Measurements from ENCODE around the gene WDFY4. TPM values are rescaled to one million over a fixed set of nuclear protein-coding genes. Genes with fewer than 3 reads are reported as not detected.

The WDFY4 gene
- total and polyA plus RNA-seq, 2 donors (not counting 3 experiments of a cell fraction or from before 2014, with no cell fraction given): 10.1 to 10.2 TPM

GRCh38 chr10:48749254-48749787, 64.6 kb downstream of the WDFY4 start:
- CTCF ChIA-PET: interaction anchor here (0.5 kb wide), 1 partner anchor 93 kb away, joined by 3 read pairs; no protein-coding TSS in a partner anchor
- dilution Hi-C loops (cut with MboI; ENCODE audit: extremely low pct_ligation_motif_present, low sequenced_read_pairs): no loop called here

More at GRCh38 chr10:48749254-48749787, 64.6 kb downstream of the WDFY4 start:
- no peaks in the 10 kb centered on the region for H3K79me2 ChIP-seq (ENCODE audit: control insufficient read depth, insufficient read depth, low read length)
- no peak overlapping the region for H2AFZ ChIP-seq (ENCODE audit: low read depth, low read length)
- no peak overlapping the region for H3K27ac ChIP-seq (ENCODE audit: insufficient read depth, low read depth, low read length)
- H3K4me1 ChIP-seq (ENCODE audit: control insufficient read depth, extremely low read depth, insufficient read depth, low read length): no peaks in the 10 kb centered on the region
- BruUV-seq (replicated peaks): no TSS peak
- FAIRE-seq (no peak), DNase-seq (ENCODE audit: low read depth, low spot score) (no peak)
- H3K9me3 ChIP-seq (replicated peaks; ENCODE audit: control insufficient read depth, insufficient read depth, low read length): no peaks in the 10 kb centered on the region
- no peak overlapping the region for H3K9ac ChIP-seq (replicated peaks; ENCODE audit: extremely low read depth, insufficient read depth, low read length)
- H3K4me2 ChIP-seq (ENCODE audit: insufficient read depth, low read length): no peak overlapping the region
- H3K9me1 ChIP-seq (replicated peaks; ENCODE audit: control insufficient read depth, extremely low read depth, insufficient read depth, low read length): no peaks in the 10 kb centered on the region
- H4K20me1 ChIP-seq (replicated peaks; ENCODE audit: control insufficient read depth, extremely low read depth, insufficient read depth, low read length): no peaks in the 10 kb centered on the region
- intact Hi-C loops (cut with micrococcal nuclease): no loop called here
- TF ChIP-seq FOS (IDR thresholded peaks at IDR 0.05; ENCODE audit: borderline replicate concordance, insufficient read depth, low read length): no peak
- TF ChIP-seq EZH2 (IDR thresholded peaks at IDR 0.05; ENCODE audit: borderline replicate concordance, low read depth, low read length, severe bottlenecking): no peak
- TF ChIP-seq POLR2A (IDR thresholded peaks at IDR 0.05; ENCODE audit: low read depth, low read length): no peak
- TF ChIP-seq CTCF (IDR thresholded peaks at IDR 0.05; ENCODE audit: extremely low read depth in 1 of 2, insufficient read depth in 1 of 2, low read depth in 1 of 2, low read length in 2 of 2): no peak
- no peak for TF ChIP-seq GATA2 (IDR thresholded peaks at IDR 0.05; ENCODE audit: insufficient read depth, insufficient read length, low read depth, low read length)
- TF ChIP-seq JUN (IDR thresholded peaks at IDR 0.05; ENCODE audit: borderline replicate concordance, insufficient read depth, insufficient read length, low read depth): no peak
- no peak for TF ChIP-seq MYC (IDR thresholded peaks at IDR 0.05; ENCODE audit: low read depth, low read length)
- TF ChIP-seq MAX (IDR thresholded peaks at IDR 0.05; ENCODE audit: insufficient read depth, insufficient read length): no peak
- no peak for TF ChIP-seq POLR2AphosphoS5 (IDR thresholded peaks at IDR 0.05; ENCODE audit: insufficient read depth, low read depth, low read length)
- no peak overlapping the region for H3K4me3 ChIP-seq (replicated peaks in 1 of 3; ENCODE audit: insufficient read depth in 1 of 3, low read depth in 1 of 3, low read length in 3 of 3)
- peaks cover 0 to 2% of the 10 kb centered on the region in 2 experiments for H3K27me3 ChIP-seq (ENCODE audit: control insufficient read depth in 2 of 2, insufficient read depth in 2 of 2, low read length in 2 of 2)
- POLR2A ChIA-PET: no interaction called here
- H3K36me3 ChIP-seq (ENCODE audit: control insufficient read depth in 2 of 2, extremely low read depth in 1 of 2, insufficient read depth in 2 of 2, low read length in 2 of 2): no peaks in the 10 kb centered on the region
